Measurements from ENCODE around the gene SPTLC1.

Gene SPTLC1

DNA sequence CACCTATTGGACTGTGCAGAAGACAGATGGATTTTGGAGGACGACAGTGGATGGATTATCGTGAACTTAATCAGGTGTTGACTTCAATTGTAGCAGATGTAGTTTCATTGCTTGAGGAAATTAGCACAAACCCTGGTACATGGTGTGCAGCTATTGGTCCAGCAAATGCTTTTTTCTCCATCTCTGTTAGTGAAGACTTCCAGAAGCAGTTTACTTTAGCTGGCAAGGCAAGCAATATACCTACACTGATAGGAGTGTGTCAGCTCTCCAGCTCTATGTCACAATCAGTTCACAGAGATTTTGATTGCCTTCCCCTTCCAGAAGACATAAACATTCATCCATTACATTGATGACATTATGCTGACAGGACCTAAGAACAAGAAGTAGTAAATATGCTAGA lies 129.5 kb downstream of the SPTLC1 start:
- Histone ChIP-seq H3K27ac (ENCODE audit: low read length) (no peak overlapping the region), H3K9me3 (ENCODE audit: control insufficient read depth, insufficient read depth, low read length) (no peaks in the 10 kb centered on the region; the same call in 1 of the 2 replicates), H3K27me3 (ENCODE audit: control insufficient read depth, insufficient read depth, low read length) (no peaks in the 10 kb centered on the region), H3K36me3 (ENCODE audit: control insufficient read depth, insufficient read depth, low read length) (no peaks in the 10 kb centered on the region), H3K4me3 (ENCODE audit: low read length) (no peak overlapping the region), H3K4me1 (ENCODE audit: control insufficient read depth, insufficient read depth, low read length) (no peaks in the 10 kb centered on the region)
- DNase-seq (ENCODE audit: low read depth, low spot score), result no peak
- no CpG with 5 or more reads among the region's 2 CpGs for WGBS (ENCODE audit: insufficient coverage, insufficient read length)

All from iPS DF 6.9 (cell line).